ENCODE data around the gene CROCC2.

CROCC2 gene

GRCh38 chr2:240875228-240876034 is 30.7 kb upstream of the CROCC2 start:
- DNase-seq (ENCODE audit: low spot score), result no peak

GRCh38 chr2:240876035-240876474 is 30.1 kb upstream of the CROCC2 start:
- no peak for DNase-seq (ENCODE audit: low spot score)

- DNase-seq (ENCODE audit: low spot score), result no peak
These were observed 29.5 kb upstream of the CROCC2 start for GRCh38 chr2:240876475-240877251.

GRCh38 chr2:240877460-240878340 is 28.4 kb upstream of the CROCC2 start:
- DNase-seq (ENCODE audit: low spot score), result no peak

- no peak for DNase-seq (ENCODE audit: low spot score)
These were observed 27.7 kb upstream of the CROCC2 start for GRCh38 chr2:240878341-240878936.

- no peak for DNase-seq (ENCODE audit: low spot score)
These were observed 27.0 kb upstream of the CROCC2 start for GRCh38 chr2:240879105-240879504.

GRCh38 chr2:240881913-240882312 is 24.2 kb upstream of the CROCC2 start:
- DNase-seq (ENCODE audit: low spot score), result no peak

GRCh38 chr2:240884221-240884620 is 21.9 kb upstream of the CROCC2 start:
- DNase-seq (ENCODE audit: low spot score), result no peak

GRCh38 chr2:240884745-240885144 is 21.4 kb upstream of the CROCC2 start:
- no peak for DNase-seq (ENCODE audit: low spot score)

GRCh38 chr2:240885566-240885965 is 20.6 kb upstream of the CROCC2 start:
- no peak for DNase-seq (ENCODE audit: low spot score)

GRCh38 chr2:240886023-240886565 is 20.0 kb upstream of the CROCC2 start:
- no peak for DNase-seq (ENCODE audit: low spot score)

- peak; percentile 84 for DNase-seq (ENCODE audit: low spot score)
These were observed 19.2 kb upstream of the CROCC2 start for GRCh38 chr2:240886678-240887609.

GRCh38 chr2:240887631-240888030 is 18.5 kb upstream of the CROCC2 start:
- DNase-seq (ENCODE audit: low spot score), result no peak

GRCh38 chr2:240888130-240888889 is 17.8 kb upstream of the CROCC2 start:
- DNase-seq (ENCODE audit: low spot score), result no peak

GRCh38 chr2:240888890-240889573 is 17.1 kb upstream of the CROCC2 start:
- DNase-seq (ENCODE audit: low spot score), result no peak

GRCh38 chr2:240889601-240890560 is 16.3 kb upstream of the CROCC2 start:
- DNase-seq (ENCODE audit: low spot score), result no peak

GRCh38 chr2:240890691-240891090 is 15.4 kb upstream of the CROCC2 start:
- no peak for DNase-seq (ENCODE audit: low spot score)
